HS-27A (cell line): ENCODE measurements around the gene MCTP2.
"Not testable (repeated sequence)": the region's sequence is repeated elsewhere in the genome, so short reads cannot be mapped to it uniquely, and the experiment has no call there.

Experiments used
- DNase-seq: peaks from one replicate; pipeline ENCODE4 v3.0.0-alpha.2; 2012; ENCODE audit warnings: low read depth, missing footprints

Gene MCTP2

DNA sequence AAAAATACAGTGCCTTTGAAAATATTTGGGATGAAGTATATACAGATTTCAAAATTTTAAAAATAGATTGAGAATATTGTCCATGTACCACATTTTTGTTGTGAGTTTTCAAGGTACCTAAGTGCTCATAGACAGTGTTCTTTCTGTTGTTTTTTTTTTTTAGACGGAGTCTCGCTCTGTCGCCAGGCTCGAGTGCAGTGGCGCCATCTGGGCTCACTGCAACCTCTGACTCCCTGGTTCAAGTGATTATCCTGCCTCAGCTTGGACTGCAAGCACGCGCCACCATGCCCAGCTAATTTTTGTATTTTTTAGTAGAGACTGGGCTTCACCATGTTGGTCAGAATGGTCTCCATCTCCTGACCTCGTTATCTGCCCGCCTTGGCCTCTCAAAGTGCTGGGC, 223.9 kb downstream of the MCTP2 start:
- DNase-seq: no peak

DNA sequence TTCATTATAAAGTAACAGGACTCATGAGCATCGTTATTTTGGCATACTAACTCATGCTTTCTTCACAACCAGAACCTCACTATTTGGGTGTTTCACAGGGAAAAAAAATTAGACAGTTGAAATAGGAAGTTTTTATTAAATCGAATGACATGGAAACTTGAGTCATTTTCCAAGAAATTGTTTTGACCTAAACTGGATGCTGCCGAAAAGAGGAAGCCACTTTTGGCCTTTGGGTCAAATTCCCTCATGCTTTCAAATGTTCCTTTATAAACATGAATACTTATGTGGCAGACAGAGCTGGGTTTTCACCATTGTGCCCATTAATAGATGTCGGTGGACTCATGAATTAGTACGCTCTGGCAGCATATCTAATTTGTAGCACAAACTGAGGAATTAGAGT, 224.9 kb downstream of the MCTP2 start:
- DNase-seq: no peak

DNA sequence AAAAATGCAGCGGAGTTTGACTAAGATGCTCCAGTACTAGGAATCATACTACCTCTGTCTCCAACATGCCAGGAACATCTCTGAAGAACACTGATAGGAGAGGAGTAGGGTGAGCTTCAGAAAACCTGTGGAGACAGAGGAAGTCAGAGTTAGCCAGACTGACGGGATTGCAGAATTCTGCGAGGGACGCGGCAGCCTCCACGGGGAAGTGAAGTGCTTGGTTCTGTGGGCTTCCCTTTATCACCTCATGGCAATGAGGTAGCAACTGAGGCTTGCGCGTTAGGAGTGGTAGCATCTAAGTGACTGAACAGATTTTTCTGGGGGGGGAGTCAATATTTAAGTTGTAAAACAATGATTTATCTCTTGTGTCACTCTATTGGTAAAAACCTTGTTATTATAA, 226.3 kb downstream of the MCTP2 start:
- no peak for DNase-seq

DNA sequence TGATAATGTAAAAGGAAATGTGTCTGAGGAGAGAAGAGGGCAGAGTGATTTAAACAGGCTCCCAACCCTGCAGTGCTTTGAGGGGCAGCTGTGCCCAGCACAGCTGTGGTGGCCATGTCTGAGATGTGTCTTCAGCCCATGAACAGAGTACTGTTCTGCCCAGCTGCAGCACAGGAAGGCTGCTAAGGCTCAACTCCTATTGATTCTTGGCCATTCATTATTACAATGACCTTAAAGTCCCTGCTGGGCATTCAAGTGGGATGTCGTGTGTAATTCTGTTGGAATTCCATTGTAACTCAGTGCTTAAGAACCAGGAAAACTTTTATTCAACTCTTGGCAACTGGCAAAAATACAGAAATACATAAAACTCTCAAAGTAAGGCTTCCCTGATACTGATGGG, 229.3 kb downstream of the MCTP2 start:
- DNase-seq: no peak

DNA sequence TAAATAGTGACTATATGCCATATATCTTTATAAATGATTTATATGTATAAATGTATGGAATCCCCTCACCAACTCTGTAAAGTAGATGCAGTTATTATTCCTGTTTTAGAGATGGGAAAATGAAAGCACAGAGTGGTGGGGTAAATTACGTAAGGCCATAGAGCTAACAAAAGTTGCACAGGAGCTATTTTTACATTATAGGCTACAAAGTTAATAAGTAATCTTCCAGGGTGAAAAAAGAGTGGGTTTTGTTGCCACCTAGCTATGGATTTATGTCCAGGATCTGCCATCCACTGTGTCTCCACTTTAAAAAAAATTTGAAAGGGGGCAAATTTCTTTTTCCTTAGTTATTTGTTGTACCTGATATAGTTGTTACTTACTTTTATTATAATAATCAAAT, 235.7 kb downstream of the MCTP2 start:
- no peak for DNase-seq

DNA sequence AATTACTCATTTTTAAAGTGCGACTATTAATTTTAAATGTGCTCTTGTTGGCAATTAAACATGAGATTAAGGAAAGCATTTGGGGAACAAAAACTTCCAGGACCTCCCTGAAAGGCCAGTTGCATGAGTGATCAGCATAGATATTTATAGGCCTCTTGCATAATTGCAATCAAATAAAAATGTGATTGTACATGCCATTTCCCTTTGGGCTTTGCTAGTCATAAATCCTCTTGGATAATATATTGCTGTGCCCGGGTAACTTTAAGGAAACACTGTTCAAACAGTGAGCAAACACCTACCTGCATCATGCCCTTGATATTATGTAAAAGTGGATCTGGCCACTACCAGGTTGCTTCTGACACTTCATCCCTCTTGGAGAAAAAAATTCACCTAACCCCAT, 239.1 kb downstream of the MCTP2 start:
- no peak for DNase-seq

DNA sequence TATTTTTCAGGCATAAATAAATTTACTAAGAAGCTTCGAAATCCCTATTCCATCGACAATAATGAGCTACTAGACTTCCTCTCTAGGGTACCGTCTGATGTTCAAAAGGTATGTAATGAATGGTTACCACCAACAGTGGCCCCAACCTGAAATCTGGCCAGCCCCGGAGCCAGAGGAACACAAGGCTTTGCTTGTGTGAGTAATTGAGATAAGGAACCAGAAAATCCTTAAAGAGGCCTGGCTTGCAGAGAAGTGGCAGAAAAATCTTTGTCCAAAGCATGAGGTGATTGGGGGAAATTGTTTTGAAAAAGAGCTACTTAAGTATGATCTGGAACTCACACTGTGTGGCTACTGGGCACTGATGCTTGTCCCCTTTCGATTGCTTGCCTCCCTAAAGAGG, 245.3 kb downstream of the MCTP2 start:
- no peak for DNase-seq

DNA sequence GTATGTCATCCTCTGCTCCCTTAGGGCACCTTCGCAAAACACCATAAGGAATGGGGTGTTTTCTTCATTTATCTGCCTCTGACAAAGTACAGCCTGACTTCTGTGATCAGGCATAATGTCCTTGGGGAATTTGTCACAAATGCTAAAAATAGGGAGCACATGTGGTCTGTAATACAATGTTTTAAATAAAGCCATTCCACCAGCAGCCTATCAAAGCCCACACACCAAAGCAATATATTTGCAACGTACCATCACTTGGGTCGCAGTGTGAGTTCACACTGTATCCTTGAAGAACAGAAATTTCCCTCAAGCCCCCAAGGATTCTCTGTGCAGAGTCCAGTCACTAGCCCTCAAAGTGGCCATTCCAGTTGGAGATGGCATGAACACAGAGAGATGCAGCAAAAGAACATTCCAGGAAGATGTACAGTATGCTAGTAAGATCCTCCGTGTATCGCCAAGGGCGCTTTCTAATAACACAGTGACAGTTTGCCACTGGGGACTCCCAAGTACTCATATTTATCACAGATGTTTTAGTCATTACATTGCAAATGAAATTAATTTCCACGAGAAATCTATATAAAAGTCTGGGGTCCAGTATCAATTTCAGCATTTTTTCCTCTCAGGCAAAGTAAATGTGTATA, 246.7 kb downstream of the MCTP2 start:
- DNase-seq: no peak

DNA sequence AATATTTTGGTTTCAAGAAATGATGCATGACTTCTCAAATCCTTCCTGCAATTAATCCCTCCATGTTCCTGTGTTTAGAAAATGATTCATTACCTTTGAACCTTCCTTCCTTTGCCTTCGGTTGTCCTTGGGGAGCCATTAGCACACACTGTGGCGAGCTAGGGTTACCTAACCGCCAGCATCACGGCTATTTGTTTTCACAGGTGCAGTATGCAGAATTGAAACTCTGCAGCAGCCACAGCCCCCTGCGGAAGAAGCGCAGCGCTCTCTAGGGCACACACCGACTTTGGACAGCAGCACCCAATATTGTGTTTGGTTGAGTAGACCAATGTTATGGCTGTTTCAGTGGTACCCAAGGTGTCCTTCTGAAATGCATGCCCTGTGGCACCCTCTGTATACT, 247.4 kb downstream of the MCTP2 start:
- no peak for DNase-seq

DNA sequence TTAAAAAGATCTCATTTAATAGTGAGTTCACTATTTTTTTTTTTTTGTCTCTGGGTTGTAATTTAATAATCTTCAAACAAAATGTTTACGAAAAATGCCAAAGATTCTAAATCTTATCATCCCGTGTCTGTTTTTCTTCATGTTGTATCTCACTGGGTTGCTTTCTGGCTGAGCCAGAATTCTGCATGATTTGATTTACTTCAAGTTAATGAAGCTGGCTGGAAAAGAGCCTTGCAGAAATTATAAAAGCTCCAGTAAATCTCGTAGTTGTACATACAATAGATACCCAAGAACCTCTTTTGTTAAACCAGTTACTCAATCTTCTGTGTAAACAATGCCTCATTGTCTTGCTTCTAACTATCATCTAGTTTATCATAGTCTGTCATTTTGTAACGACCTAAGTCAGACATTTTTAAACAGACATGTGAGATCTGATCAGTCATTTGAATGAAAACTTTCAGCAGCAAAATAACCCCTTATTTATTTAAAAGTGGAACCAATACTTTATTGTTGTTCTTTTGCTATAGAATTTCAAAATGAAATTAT, 249.0 kb downstream of the MCTP2 start:
- no peak for DNase-seq

DNA sequence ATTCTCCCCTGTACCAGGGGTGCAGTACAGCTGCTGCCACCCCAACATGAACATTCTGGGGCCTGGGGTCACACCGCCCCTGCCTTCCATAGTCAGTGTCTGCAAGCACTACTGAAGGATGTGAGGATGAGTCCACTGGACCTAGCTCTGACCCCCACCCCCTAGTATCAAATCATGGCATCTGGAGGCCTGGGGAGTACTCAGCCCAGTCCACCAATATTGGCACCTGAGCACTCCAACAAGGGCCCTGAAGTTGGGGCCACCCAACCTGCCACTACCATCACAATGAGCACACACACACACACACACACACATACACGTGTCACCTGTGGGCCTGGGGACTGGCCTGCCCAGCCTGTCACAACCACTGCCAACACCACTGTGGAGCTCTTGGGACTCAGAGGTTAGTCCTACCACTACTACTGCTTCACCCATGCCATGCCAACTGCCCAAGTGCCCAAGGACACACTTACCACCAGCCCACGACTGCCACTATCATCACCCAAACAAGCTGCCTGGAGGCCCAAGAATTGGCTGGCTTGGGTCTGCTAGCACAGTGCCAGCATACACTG, 253.9 kb downstream of the MCTP2 start:
- no peak for DNase-seq

DNA sequence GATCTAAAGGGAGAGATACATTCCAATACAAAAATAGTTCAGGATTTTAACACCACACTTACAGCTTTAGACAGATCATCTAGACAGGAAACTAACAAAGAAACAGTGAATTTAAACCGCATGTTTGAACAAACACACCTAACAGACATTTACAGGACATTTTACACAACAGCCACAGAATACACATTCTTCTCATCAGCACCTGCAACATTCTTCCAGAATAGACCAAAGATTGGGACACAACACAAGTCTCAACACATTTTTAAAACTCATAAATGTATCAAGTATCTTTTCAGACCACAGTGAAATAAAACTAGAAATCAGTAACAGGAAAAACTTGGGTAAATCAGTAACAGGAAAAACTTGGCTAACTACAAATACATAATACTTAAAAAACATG, 256.3 kb downstream of the MCTP2 start:
- DNase-seq: no peak

DNA sequence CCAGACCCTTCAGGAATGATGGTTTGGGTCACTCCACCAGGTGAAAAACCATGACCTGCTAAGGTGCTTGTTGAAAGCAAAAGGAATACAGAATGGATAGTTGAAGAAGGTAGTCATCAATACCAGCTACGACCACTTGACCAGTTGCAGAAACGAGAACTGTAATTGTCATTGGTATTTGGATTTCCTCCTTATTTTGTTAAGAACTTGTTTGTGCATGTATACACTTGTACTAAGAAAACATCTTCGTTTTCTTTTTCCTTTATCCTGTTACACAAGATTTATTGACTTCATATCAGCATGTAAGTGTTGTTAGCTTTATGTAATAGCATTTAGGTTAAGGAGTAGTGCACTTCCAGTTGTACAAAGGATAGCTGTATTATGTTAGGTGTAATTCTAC, 261.8 kb downstream of the MCTP2 start:
- no peak for DNase-seq

DNA sequence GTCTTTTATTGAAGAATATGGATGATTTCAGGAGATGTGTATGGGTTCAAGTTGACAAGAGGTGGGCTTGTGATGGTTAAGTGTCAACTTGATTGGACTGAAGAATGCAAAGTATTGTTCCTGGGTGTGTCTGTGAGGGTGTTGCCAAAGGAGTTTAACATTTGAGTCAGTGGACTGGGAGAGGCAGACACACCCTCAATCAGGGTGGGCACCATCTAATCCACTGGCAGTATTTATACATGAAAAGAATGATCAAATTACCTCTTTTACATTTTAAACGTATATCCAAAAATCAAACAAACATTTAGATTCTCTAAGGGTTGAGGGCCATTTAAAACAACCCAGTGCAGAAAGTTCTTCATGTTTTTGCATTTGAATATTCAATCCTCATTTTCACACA, 262.2 kb downstream of the MCTP2 start:
- not testable (repeated sequence) for DNase-seq

DNA sequence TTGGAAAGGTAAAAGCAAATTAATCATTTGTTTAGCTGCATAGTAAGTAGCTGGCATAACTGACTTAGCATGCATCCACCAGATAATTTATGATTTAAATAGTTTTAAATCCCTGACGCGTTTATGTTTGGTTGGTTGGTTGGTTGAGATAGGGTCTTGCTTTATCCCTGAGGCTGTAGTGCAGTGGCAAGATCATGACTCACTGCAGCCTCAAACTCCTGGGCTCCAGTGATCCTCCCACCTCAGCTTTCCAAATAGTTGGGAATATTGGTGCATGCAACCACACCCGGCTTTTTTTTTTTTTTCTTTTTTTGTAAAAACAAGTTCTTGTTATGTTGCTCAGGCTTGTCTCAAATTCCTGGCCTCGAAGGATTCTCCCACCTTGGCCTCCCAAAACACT, 263.4 kb downstream of the MCTP2 start:
- no peak for DNase-seq

DNA sequence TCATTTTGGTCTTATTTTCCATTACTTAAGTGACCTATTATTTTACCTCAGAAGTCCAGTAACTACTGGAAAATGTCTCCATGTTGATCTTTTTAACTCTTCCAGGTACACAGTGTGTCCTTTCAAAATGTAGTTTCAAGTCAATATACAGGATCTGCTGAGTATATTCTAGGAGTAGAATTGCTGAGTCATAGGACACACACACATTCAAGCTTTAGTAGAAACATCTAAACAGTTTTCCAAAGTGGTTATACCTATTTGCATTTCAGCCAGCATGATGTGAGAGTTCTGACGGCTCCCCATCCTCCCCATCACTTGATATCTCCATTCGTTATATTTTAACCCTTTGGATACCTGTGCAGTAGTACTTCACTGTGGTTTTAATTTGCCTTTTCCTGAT, 271.9 kb downstream of the MCTP2 start:
- no peak for DNase-seq

DNA sequence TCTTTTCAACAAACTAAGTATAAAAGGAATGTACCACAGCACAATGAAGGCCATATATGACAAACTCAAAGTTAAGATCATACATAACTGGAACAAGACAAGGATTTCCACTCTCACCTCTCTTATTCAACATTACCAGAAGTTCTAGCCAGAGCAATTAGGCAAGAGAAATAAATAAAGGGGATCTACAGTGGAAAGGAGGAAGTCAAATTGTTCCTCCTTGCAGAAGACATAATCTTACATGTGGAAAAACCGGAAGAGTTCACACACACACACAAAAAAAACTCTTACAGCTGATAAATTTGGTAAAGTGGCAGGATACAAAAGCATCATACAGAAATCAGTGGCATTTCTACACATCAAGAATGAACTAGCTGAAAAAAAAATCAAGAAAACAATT, 277.9 kb downstream of the MCTP2 start:
- no peak for DNase-seq

DNA sequence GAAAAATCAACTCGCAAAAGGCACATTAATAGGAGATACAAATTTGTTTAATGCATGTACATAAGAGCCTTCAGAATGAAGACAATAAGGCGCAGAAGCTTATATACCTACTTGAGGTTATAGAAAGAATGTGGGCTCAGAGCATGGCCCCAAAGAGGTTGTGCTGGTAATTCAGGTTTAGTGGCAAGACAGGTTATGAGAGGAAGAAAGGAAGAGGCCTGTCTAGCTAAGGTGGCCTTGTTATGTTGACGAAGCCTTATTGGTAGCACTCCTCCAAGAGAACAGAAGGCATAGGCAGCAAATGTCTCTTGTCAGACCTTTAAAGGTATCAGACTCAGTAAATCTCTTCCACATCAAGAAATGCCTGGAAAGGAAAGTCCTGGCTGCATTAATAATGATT, 290.8 kb downstream of the MCTP2 start:
- no peak for DNase-seq

DNA sequence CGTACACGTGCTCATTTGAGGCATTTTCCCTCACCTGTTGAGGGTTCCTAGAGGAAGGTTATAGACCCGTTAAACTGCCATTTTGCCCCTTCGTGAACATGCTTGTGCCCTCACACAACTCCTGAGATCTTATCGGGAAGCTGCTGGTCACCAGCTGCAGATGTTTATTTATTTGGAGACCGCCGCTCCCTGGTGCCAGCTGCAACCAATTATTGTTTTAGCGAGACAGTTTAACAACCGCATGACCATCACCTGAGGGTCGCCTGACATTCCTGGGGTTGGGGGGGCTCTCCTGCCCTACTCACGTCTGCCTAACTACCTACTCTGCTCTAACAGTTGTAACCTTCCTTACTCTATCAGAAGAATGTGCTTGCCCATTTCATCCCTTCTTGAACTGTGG, 292.5 kb downstream of the MCTP2 start:
- no peak for DNase-seq

DNA sequence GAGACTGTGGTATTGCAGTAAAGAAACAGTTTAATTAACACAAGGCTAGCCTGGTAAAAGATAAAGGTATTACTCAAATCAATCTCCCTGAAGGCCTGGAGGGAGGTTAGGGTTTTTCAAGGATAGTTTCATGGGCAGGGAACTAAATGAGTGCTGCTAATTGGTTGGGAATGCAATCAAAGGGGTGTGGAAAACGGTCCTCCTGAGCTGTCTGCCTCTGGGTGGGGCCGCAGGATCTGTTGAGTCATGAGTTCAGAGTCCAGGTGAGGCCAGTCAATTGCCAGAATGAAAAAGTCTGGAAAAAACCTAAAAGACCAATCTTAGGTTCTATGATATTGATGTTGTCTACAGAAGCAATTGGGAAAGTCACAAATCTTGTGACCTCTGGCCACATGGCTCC, 293.2 kb downstream of the MCTP2 start:
- no peak for DNase-seq

DNA sequence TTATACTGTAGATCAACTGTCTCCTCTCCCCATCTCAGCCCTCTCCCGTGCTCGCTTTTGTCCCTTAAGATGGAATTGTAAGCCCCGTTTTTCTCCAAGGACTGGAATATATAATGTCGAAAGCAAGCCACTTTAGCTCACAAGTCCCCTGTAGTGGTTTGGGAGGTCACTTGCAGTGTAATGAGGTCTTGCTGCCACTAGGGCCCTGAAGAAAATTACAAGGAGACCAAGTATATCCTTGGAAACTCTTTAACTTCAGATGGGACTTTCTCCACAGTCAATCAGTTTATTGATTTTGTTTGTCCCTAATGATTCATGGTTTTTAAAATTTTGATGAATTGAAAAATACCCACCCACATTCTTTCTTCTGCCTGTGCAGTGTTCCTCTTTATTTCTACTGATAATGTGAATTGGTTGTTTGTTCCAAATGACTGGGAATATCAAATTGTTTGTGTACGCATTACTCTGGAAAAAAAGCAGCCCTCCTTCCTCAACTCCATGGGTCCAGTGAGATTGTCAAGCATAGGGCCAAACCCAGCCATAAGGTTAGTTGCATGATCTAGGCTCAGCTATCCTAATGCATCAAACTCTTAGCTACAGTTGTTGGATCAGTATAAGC, 294.8 kb downstream of the MCTP2 start:
- DNase-seq: no peak

DNA sequence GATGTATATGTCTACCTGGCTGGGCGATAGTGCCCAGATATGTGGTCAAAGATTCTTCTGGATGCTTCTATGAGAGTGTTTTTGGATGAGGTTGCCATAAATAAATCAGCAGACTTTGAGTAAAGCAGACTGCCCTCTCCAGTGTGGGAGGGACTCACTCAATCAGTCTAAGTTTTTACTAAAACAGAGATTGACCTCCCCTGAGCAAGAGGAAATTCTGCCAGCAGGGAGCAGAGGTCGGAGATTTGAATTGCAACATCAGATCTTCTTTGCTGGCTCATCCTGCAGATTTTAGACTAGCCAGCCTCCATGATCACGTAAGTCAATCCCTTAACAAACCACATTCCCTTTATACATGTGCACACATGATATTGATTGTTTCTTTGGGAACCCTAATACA, 300.9 kb downstream of the MCTP2 start:
- no peak for DNase-seq
